WTC11 (cell line): Measurements from ENCODE around the gene DTNA.

ENCODE experiments used
- CBFB ChIP-seq: sonication (generic); formaldehyde crosslinking; IDR thresholded peaks from 2 replicates; pipeline ENCODE4 v1.8.1; 2022; ENCODE audit warnings: mild to moderate bottlenecking, low read depth, missing genetic modification reagents
- JUN ChIP-seq: sonication (generic); formaldehyde crosslinking; IDR thresholded peaks from 2 replicates; pipeline ENCODE4 v1.8.0; 2023; ENCODE audit warnings: mild to moderate bottlenecking, missing genetic modification reagents
- NR3C1 ChIP-seq: sonication (generic); formaldehyde crosslinking; conservative IDR thresholded peaks from 2 replicates; pipeline ENCODE4 v1.8.1; 2023; ENCODE audit warnings: low read depth, mild to moderate bottlenecking, missing genetic modification reagents
- TEAD4 ChIP-seq: sonication (generic); formaldehyde crosslinking; IDR thresholded peaks from 2 replicates; pipeline ENCODE4 v1.8.0; 2022; ENCODE audit warnings: mild to moderate bottlenecking, missing genetic modification reagents
- ZNF423 ChIP-seq: fragments of 250-450 bp; sonication (Bioruptor Pico); IDR thresholded peaks from 2 replicates; pipeline ENCODE4 v2.1.2; 2022; ENCODE audit warnings: mild to moderate bottlenecking, moderate library complexity
- TF ChIP-seq, protein P1 (sequence below): fragments of 200-600 bp; IDR thresholded peaks from 2 replicates; pipeline ENCODE4 v1.8.0; 2022; ENCODE audit warnings: antibody characterized with exemption
- TF ChIP-seq, protein P2 (sequence below): fragments of 250-450 bp; sonication (Bioruptor Pico); IDR thresholded peaks from 2 replicates; pipeline ENCODE4 v2.1.2; 2022; ENCODE audit warnings: mild to moderate bottlenecking, moderate library complexity
- TF ChIP-seq, protein P3 (sequence below): sonication (generic); formaldehyde crosslinking; IDR thresholded peaks from 2 replicates; pipeline ENCODE4 v1.8.0; 2023; ENCODE audit warnings: mild to moderate bottlenecking, missing genetic modification reagents
- TF ChIP-seq, protein P4 (sequence below): sonication (generic); formaldehyde crosslinking; conservative IDR thresholded peaks from 2 replicates; pipeline ENCODE4 v1.8.1; 2022; ENCODE audit warnings: mild to moderate bottlenecking, missing genetic modification reagents

GRCh38 chr18:34801774-34802173, 91.7 kb downstream of the DTNA start:
- TF ChIP-seq, protein P1, sequence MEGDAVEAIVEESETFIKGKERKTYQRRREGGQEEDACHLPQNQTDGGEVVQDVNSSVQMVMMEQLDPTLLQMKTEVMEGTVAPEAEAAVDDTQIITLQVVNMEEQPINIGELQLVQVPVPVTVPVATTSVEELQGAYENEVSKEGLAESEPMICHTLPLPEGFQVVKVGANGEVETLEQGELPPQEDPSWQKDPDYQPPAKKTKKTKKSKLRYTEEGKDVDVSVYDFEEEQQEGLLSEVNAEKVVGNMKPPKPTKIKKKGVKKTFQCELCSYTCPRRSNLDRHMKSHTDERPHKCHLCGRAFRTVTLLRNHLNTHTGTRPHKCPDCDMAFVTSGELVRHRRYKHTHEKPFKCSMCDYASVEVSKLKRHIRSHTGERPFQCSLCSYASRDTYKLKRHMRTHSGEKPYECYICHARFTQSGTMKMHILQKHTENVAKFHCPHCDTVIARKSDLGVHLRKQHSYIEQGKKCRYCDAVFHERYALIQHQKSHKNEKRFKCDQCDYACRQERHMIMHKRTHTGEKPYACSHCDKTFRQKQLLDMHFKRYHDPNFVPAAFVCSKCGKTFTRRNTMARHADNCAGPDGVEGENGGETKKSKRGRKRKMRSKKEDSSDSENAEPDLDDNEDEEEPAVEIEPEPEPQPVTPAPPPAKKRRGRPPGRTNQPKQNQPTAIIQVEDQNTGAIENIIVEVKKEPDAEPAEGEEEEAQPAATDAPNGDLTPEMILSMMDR: no peak
- TF ChIP-seq CBFB (CRISPR knock-in tag) (no peak), JUN (no peak), NR3C1 (CRISPR knock-in tag) (no peak), ZNF423 (no peak), TEAD4 (CRISPR knock-in tag) (no peak)
- TF ChIP-seq, protein P2, sequence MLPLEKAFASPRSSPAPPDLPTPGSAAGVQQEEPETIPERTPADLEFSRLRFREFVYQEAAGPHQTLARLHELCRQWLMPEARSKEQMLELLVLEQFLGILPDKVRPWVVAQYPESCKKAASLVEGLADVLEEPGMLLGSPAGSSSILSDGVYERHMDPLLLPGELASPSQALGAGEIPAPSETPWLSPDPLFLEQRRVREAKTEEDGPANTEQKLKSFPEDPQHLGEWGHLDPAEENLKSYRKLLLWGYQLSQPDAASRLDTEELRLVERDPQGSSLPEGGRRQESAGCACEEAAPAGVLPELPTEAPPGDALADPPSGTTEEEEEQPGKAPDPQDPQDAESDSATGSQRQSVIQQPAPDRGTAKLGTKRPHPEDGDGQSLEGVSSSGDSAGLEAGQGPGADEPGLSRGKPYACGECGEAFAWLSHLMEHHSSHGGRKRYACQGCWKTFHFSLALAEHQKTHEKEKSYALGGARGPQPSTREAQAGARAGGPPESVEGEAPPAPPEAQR (CRISPR knock-in tag): no peak
- TF ChIP-seq, protein P3, sequence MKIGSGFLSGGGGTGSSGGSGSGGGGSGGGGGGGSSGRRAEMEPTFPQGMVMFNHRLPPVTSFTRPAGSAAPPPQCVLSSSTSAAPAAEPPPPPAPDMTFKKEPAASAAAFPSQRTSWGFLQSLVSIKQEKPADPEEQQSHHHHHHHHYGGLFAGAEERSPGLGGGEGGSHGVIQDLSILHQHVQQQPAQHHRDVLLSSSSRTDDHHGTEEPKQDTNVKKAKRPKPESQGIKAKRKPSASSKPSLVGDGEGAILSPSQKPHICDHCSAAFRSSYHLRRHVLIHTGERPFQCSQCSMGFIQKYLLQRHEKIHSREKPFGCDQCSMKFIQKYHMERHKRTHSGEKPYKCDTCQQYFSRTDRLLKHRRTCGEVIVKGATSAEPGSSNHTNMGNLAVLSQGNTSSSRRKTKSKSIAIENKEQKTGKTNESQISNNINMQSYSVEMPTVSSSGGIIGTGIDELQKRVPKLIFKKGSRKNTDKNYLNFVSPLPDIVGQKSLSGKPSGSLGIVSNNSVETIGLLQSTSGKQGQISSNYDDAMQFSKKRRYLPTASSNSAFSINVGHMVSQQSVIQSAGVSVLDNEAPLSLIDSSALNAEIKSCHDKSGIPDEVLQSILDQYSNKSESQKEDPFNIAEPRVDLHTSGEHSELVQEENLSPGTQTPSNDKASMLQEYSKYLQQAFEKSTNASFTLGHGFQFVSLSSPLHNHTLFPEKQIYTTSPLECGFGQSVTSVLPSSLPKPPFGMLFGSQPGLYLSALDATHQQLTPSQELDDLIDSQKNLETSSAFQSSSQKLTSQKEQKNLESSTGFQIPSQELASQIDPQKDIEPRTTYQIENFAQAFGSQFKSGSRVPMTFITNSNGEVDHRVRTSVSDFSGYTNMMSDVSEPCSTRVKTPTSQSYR (CRISPR knock-in tag): no peak
- TF ChIP-seq, protein P4, sequence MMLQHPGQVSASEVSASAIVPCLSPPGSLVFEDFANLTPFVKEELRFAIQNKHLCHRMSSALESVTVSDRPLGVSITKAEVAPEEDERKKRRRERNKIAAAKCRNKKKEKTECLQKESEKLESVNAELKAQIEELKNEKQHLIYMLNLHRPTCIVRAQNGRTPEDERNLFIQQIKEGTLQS (CRISPR knock-in tag): no peak
